ENCODE results near the gene NTHL1. TPM values are rescaled to one million over a fixed set of nuclear protein-coding genes. Genes with fewer than 3 reads are reported as not detected.
A peak's percentile ranks its signal among the peaks of the same experiment; 100 is the strongest.

The NTHL1 gene
- total RNA-seq, 4 donors from 2014 or later = 18.8 to 58.4 (median 27.6) TPM

- intact Hi-C loops (cut with DNase I; ENCODE audit: low total_unique reads) = no loop called here
- Histone ChIP-seq H3K4me1 (peaks cover 0 to 29% of the 10 kb centered on the region in 2 donors), H3K27me3 (no peaks in the 10 kb centered on the region)
Observed at GRCh38 chr16:2032285-2033056, 15.2 kb downstream of the NTHL1 start.

GRCh38 chr16:2031081-2031577, 16.5 kb downstream of the NTHL1 start:
- no peak overlapping the region for H3K4me3 ChIP-seq
- H3K27me3 ChIP-seq = no peaks in the 10 kb centered on the region
- intact Hi-C loops (cut with DNase I; ENCODE audit: low total_unique reads) = no loop called here
- TF ChIP-seq POLR2A (IDR thresholded peaks at IDR 0.05) (no peak), CTCF (IDR thresholded peaks at IDR 0.05) (no peak)
- H3K27ac ChIP-seq = peak overlapping the region; percentile 80 to 83
- H3K4me1 ChIP-seq = peaks cover 0 to 20% of the 10 kb centered on the region in 2 donors
- H3K36me3 ChIP-seq = no peaks in the 10 kb centered on the region
- no peaks in the 10 kb centered on the region for H3K9me3 ChIP-seq
- DNase-seq = no peak

More at GRCh38 chr16:2032285-2033056, 15.2 kb downstream of the NTHL1 start:
- Histone ChIP-seq H3K4me3 (peak overlapping the region in 1 of 2 donors; percentile 14), H3K9me3 (no peaks in the 10 kb centered on the region), H3K27ac (peak overlapping the region; percentile 80 to 83), H3K36me3 (no peaks in the 10 kb centered on the region)
- DNase-seq = peak in 1 of 2 donors; percentile 41
- TF ChIP-seq POLR2A (IDR thresholded peaks at IDR 0.05) (no peak), CTCF (IDR thresholded peaks at IDR 0.05) (no peak)

GRCh38 chr16:2030036-2030435, 17.6 kb downstream of the NTHL1 start:
- DNase-seq = no peak
- peak overlapping the region; percentile 80 to 83 for H3K27ac ChIP-seq
- H3K4me1 ChIP-seq = peaks cover 0 to 10% of the 10 kb centered on the region in 2 donors
- H3K9me3 ChIP-seq = no peaks in the 10 kb centered on the region
- no peaks in the 10 kb centered on the region for H3K27me3 ChIP-seq
- intact Hi-C loops (cut with DNase I; ENCODE audit: low total_unique reads) = no loop called here
- no peak overlapping the region for H3K4me3 ChIP-seq
- TF ChIP-seq CTCF (IDR thresholded peaks at IDR 0.05) (no peak), POLR2A (IDR thresholded peaks at IDR 0.05) (no peak)
- H3K36me3 ChIP-seq = no peaks in the 10 kb centered on the region

- Histone ChIP-seq H3K36me3 (no peaks in the 10 kb centered on the region), H3K4me1 (peaks cover 0 to 6% of the 10 kb centered on the region in 2 donors), H3K9me3 (no peaks in the 10 kb centered on the region), H3K4me3 (no peak overlapping the region), H3K27ac (peak overlapping the region; percentile 80 to 83), H3K27me3 (no peaks in the 10 kb centered on the region)
- intact Hi-C loops (cut with DNase I; ENCODE audit: low total_unique reads) = no loop called here
- DNase-seq = no peak
- TF ChIP-seq CTCF (IDR thresholded peaks at IDR 0.05) = no peak
- no peak for TF ChIP-seq POLR2A (IDR thresholded peaks at IDR 0.05)
Observed at GRCh38 chr16:2029350-2029749, 18.3 kb downstream of the NTHL1 start.

GRCh38 chr16:2028620-2029220, 18.9 kb downstream of the NTHL1 start:
- H3K27me3 ChIP-seq = no peaks in the 10 kb centered on the region
- no peaks in the 10 kb centered on the region for H3K36me3 ChIP-seq
- peak overlapping the region; percentile 7 to 79 for H3K27ac ChIP-seq
- H3K4me3 ChIP-seq = no peak overlapping the region
- no peak for DNase-seq
- intact Hi-C loops (cut with DNase I; ENCODE audit: low total_unique reads) = no loop called here
- H3K4me1 ChIP-seq = peaks cover 0 to 6% of the 10 kb centered on the region in 2 donors
- TF ChIP-seq CTCF (IDR thresholded peaks at IDR 0.05) (no peak), POLR2A (IDR thresholded peaks at IDR 0.05) (no peak)
- H3K9me3 ChIP-seq = no peaks in the 10 kb centered on the region
